HCEC 1CT (cell line): ENCODE results near the gene PDE1A.
A peak's percentile ranks its signal among the peaks of the same experiment; 100 is the strongest.

ENCODE experiments used
- DNase-seq: peaks from one replicate; pipeline ENCODE4 v3.0.0-alpha.2; 2017

PDE1A gene

GRCh38 chr2:182426918-182427240, at the start of gene PDE1A:
Gene PDE1A, minus strand, starts transcription at chr2:182427036.
- peak; percentile 39 for DNase-seq

GRCh38 chr2:182473635-182474034, 46.8 kb upstream of the PDE1A start:
- DNase-seq: no peak

GRCh38 chr2:182463760-182464159, 36.9 kb upstream of the PDE1A start:
- DNase-seq: no peak

DNA sequence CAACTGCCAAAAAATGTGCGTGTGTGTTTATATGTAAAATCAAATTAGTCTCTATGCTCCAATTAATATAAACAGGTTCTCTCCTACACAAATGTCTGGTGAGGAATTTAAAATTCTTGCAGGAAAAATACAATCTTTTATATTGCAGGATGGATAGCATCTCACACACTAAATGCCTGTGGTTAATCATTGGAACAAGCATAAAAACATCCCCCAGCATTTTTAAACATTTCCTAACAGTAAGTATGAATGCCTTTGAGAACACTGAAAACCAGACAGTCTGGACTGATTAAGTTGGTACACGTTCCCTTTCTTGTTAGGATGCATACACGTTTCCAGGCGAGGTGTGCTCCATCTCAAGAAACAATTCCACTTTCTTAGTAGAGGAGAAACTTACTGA, 29.9 kb upstream of the PDE1A start:
- no peak for DNase-seq

GRCh38 chr2:182452456-182452990, 25.7 kb upstream of the PDE1A start:
- DNase-seq: no peak

GRCh38 chr2:182448371-182448770, 21.5 kb upstream of the PDE1A start:
- no peak for DNase-seq

- peak; percentile 64 for DNase-seq
Measured at GRCh38 chr2:182447863-182448262, 21.0 kb upstream of the PDE1A start.

- no peak for DNase-seq
Measured at GRCh38 chr2:182447163-182447562, 20.3 kb upstream of the PDE1A start.

DNA sequence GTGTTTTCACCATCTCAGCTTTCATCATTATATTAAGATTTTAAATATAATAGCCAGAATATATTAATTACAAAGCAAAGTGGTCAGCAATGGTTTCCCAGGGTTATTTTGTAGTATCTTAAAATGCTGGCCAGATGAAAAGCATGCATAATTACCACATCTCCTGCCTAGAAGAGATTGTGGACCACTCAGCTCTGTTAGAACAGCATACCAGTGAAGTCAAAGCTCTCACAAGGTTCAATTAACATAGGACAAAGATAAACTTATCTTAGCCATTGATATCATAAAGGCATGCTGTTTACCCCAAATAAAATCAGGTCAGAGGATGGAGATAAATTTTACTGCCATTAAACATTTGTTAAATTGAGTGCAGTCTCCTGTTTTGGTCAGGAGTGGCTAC, 19.3 kb upstream of the PDE1A start:
- no peak for DNase-seq

DNA sequence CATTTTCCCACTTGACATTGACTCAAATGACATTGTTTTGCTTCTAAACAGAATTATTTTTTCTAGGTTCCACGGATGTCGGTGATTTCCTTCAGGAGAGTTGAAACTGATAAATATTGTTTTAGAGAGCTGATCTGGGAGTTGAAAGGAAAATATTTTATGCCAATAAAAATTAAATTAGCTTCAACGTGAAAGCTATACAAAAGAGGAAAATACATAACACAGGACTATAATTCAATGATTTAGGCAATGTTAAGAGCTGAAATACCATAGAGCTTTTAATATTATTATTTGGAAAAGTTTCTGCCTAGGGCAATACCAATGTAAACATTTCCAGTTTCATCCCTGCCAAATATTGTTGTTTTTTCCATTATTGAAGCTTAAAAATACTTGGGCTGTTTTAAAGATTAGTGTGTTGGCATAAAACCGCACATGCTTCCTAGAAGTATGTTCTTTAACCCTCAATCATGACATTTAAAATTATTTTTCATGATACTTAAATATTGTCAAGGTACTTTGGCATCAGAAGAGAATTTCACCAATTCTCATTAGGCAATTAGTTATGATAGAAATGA, 18.6 kb upstream of the PDE1A start:
- DNase-seq: no peak

- DNase-seq: no peak
Measured at GRCh38 chr2:182444806-182445205, 18.0 kb upstream of the PDE1A start.

DNA sequence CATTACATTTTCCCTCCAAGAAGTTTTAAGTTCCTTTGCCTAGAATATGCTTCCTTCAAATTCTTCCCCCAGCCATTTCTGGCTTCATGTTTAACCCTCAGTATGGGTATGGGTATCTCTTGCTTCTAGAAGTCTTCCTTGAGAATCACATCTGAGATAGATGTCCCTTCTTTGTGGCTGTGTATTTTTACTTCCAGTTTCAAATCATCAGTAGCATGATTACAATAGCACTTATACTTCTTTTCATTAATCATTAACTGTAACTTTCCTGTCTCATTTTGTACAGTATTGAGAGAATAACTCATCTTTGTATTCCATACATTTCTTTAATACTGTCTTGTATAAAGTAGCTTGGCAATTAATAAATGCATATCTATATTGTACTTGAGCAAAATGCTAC, 17.3 kb upstream of the PDE1A start:
- DNase-seq: no peak

DNA sequence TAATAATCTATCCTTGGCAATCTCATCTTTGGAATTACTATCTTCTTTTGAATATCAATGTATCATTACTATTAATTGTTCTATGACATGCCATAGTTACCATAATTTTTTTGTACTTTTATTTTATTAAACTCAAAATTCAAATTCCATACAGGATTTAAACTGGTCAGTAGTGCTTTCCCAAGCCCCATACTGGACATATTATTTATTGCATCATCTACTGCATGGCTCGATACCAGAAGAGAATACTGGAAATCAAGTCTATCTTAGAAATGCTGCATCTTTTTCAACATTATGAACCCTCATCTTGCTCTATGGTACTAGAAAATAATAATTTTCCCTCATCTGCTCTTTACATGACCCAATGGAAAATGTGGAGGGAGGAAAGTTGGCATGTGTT, 9.4 kb upstream of the PDE1A start:
- no peak for DNase-seq

GRCh38 chr2:182435754-182436153, 8.9 kb upstream of the PDE1A start:
- peak; percentile 50 for DNase-seq

GRCh38 chr2:182432051-182432450, 5.2 kb upstream of the PDE1A start:
- DNase-seq: no peak

DNA sequence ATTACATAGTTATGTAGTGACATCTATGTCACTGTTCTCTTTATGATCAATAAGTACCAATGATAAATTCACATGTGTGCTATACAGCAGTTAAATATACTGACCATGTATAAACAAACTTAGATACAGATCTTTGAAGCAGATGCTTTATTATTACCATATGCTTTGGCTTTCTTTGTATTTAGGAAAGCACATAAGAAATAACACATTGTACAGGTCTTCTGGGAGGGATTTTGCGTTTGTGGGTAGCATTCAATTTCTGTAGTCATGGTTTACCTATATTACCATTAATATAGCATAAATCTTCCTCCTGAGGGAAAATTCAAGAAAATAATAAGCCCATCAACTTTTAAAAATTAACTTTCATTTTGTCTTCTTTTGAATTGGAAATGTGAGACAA, 1.6 kb upstream of the PDE1A start:
- no peak for DNase-seq

GRCh38 chr2:182426082-182426917, 536 bp downstream of the PDE1A start:
- DNase-seq: peak; percentile 63

- DNase-seq: no peak
Measured at GRCh38 chr2:182422864-182423263, 4.0 kb downstream of the PDE1A start.

- no peak for DNase-seq
Measured at GRCh38 chr2:182420669-182421068, 6.2 kb downstream of the PDE1A start.

- no peak for DNase-seq
Measured at GRCh38 chr2:182416861-182417260, 10.0 kb downstream of the PDE1A start.

GRCh38 chr2:182416191-182416590, 10.6 kb downstream of the PDE1A start:
- no peak for DNase-seq

DNA sequence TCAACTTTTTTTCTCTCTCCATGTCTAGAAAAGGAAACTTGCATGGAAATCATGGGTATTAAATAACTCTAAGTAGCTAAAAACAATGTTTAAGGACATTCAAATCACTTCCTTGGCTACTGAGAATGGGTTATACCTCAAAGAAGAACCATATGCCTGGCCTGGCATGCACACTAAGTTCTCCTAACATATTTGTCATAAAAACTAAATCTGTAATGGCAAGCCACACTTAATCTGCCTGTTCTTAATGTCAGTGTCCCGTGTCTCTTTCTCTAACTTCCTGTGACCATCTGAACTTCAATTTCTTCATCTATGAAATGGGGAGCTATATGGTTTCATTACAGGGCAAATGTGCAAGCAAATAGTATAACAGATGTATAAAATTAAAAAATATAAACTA, 11.1 kb downstream of the PDE1A start:
- DNase-seq: no peak

- DNase-seq: no peak
Measured at GRCh38 chr2:182412858-182413257, 14.0 kb downstream of the PDE1A start.

GRCh38 chr2:182410120-182410519, 16.7 kb downstream of the PDE1A start:
- no peak for DNase-seq

GRCh38 chr2:182406221-182406620, 20.6 kb downstream of the PDE1A start:
- peak; percentile 27 for DNase-seq
